H1 (cell line): ENCODE data around the gene CAMK1G.

Experiments
- CBX5 ChIP-seq: fragments of 300-800, 300-1000 bp; sonication (generic); IDR thresholded peaks from 2 replicates; pipeline ENCODE4 v1.7.1; 2016; ENCODE audit warnings: antibody characterized with exemption, low read length, low read depth
- EZH2 ChIP-seq: fragments of 200-600 bp; sonication (generic); IDR thresholded peaks from 2 replicates; pipeline ENCODE4 v1.7.1; 2012; ENCODE audit warnings: low read depth, mild to moderate bottlenecking, moderate library complexity, low read length, inconsistent platforms; ENCODE audit not compliant: severe bottlenecking
- MAFK ChIP-seq: IDR thresholded peaks from 2 replicates; pipeline ENCODE4 v1.6.1; 2012; ENCODE audit warnings: low read depth, mild to moderate bottlenecking, improper control_type of control experiment, low read length
- POLR2A ChIP-seq, 2 experiments: IDR thresholded peaks; 1 replicate in 1 of 2; 2 replicates in 1 of 2; pipeline ENCODE4 v1.6.1; 2011; ENCODE audit warnings: low read depth in 2 of 2, low read length in 2 of 2, mild to moderate bottlenecking in 2 of 2; ENCODE audit errors: control extremely low read depth in 1 of 2
- POLR2AphosphoS5 ChIP-seq: IDR thresholded peaks from 2 replicates; pipeline ENCODE4 v1.6.1; 2011; ENCODE audit warnings: low read depth, low read length
- SIX5 ChIP-seq: IDR thresholded peaks from 2 replicates; pipeline ENCODE4 v1.6.1; 2011; ENCODE audit warnings: mild to moderate bottlenecking, low read depth, low read length
- SP1 ChIP-seq: IDR thresholded peaks from 2 replicates; pipeline ENCODE4 v1.6.1; 2011; ENCODE audit warnings: low read depth, low read length
- YY1 ChIP-seq: IDR thresholded peaks from 2 replicates; pipeline ENCODE4 v1.6.1; 2011; ENCODE audit warnings: low read depth, mild to moderate bottlenecking, low read length
- TF ChIP-seq, protein P1 (sequence below), 3 experiments: IDR thresholded peaks; 1 replicate in 2 of 3; 2 replicates in 1 of 3; pipeline versions ENCODE4 v1.5.1 to v1.6.1; 2011; ENCODE audit warnings: low read length in 3 of 3, mild to moderate bottlenecking in 3 of 3, inconsistent platforms in 2 of 3, low read depth in 1 of 3, moderate library complexity in 1 of 3; ENCODE audit not compliant: insufficient read depth in 1 of 3; ENCODE audit errors: control extremely low read depth in 1 of 3

DNA sequence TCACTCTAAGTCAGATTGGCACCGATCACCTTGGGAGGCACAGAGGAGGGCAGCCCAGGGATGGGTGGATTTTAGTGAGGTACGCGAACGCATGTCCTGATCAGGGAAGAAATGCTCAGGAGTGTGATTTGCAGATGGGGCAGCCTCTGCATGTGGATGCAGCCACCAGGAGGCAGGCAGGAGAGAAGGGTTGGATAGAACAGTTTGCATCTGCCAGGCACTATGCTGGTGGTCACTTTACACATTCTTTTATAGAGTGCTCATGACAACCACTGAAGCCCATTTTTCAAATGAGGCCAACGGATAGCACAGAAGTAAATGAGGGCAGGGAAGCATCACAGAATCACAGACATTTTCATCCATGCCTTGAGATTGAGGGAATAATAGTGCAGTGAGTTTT, 63.0 kb downstream of the CAMK1G start:
- TF ChIP-seq, protein P1, sequence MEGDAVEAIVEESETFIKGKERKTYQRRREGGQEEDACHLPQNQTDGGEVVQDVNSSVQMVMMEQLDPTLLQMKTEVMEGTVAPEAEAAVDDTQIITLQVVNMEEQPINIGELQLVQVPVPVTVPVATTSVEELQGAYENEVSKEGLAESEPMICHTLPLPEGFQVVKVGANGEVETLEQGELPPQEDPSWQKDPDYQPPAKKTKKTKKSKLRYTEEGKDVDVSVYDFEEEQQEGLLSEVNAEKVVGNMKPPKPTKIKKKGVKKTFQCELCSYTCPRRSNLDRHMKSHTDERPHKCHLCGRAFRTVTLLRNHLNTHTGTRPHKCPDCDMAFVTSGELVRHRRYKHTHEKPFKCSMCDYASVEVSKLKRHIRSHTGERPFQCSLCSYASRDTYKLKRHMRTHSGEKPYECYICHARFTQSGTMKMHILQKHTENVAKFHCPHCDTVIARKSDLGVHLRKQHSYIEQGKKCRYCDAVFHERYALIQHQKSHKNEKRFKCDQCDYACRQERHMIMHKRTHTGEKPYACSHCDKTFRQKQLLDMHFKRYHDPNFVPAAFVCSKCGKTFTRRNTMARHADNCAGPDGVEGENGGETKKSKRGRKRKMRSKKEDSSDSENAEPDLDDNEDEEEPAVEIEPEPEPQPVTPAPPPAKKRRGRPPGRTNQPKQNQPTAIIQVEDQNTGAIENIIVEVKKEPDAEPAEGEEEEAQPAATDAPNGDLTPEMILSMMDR (IDR thresholded peaks at IDR 0.05; ENCODE audit: control extremely low read depth in 1 of 3, insufficient read depth in 1 of 3, low read depth in 1 of 3, low read length in 3 of 3), result peak; percentile 63 to 86 (median 80)
- TF ChIP-seq SIX5 (no peak), CBX5 (no peak), POLR2A (IDR thresholded peaks at IDR 0.05; ENCODE audit: control extremely low read depth in 1 of 2, low read depth in 2 of 2, low read length in 2 of 2) (no peak), MAFK (no peak), POLR2AphosphoS5 (no peak), EZH2 (no peak), YY1 (no peak), SP1 (no peak)
